Gastrocnemius medialis (tissue), 4 donors: ENCODE data around the gene CSNK2A3.

Experiments
- POLR2A ChIP-seq, 2 donors: fragments of 450-650 bp; IDR thresholded peaks; one replicate each; pipeline ENCODE4 v1.6.1; 2017; ENCODE audit warnings: antibody characterized with exemption in 2 of 2, mild to moderate bottlenecking in 2 of 2, moderate library complexity in 2 of 2
- TF ChIP-seq, protein P1 (sequence below), 5 experiments: fragments of 450-650 bp in 3 of 5; fragments of 200-600 bp in 2 of 5; sonication (generic) in 2 of 5; IDR thresholded peaks in 4 of 5; conservative IDR thresholded peaks in 1 of 5; 1 replicate in 4 of 5; 2 replicates in 1 of 5; pipeline ENCODE4 v1.5.1; 2016 to 2019; ENCODE audit warnings: antibody characterized with exemption in 5 of 5, mild to moderate bottlenecking in 3 of 5, moderate library complexity in 3 of 5

DNA sequence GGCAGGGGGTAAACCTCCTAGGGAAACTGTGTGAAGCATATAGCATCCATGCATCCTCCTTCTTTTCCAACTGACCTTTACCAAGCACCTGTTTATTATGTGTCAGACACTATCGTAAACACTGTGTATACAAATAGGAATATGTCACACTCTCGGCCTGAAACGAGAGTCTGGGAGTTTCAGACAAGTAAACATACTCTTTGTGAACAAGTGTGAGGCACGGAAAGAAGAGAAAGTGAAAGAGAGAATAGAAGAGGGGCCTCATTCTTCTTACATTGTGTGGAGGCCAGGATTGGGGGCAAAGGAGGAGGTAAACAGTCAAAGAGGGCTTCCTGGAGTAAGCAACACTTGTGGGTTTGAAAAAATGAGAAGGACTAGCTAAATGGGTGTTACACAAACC, 16.4 kb downstream of the CSNK2A3 start:
- no peak for TF ChIP-seq POLR2A (IDR thresholded peaks at IDR 0.05)
- TF ChIP-seq, protein P1, sequence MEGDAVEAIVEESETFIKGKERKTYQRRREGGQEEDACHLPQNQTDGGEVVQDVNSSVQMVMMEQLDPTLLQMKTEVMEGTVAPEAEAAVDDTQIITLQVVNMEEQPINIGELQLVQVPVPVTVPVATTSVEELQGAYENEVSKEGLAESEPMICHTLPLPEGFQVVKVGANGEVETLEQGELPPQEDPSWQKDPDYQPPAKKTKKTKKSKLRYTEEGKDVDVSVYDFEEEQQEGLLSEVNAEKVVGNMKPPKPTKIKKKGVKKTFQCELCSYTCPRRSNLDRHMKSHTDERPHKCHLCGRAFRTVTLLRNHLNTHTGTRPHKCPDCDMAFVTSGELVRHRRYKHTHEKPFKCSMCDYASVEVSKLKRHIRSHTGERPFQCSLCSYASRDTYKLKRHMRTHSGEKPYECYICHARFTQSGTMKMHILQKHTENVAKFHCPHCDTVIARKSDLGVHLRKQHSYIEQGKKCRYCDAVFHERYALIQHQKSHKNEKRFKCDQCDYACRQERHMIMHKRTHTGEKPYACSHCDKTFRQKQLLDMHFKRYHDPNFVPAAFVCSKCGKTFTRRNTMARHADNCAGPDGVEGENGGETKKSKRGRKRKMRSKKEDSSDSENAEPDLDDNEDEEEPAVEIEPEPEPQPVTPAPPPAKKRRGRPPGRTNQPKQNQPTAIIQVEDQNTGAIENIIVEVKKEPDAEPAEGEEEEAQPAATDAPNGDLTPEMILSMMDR (IDR thresholded peaks at IDR 0.05 in 4 of 5, conservative IDR thresholded peaks at IDR 0.05 in 1 of 5) = no peak
